Measurements from ENCODE around the gene FBN1.

The FBN1 gene

GRCh38 chr15:48493763-48494225 is 151.7 kb downstream of the FBN1 start:
- H3K27me3 Mint-ChIP-seq: no peaks in the 10 kb centered on the region
- no peaks in the 10 kb centered on the region for H3K4me1 Mint-ChIP-seq (ENCODE audit: low read depth)
- DNase-seq: no peak
- no peak overlapping the region for H3K4me3 Mint-ChIP-seq
- no peaks in the 10 kb centered on the region for H3K36me3 Mint-ChIP-seq (ENCODE audit: low read depth)
- H3K27ac Mint-ChIP-seq: no peak overlapping the region
- H3K9me3 Mint-ChIP-seq: no peaks in the 10 kb centered on the region

GRCh38 chr15:48493084-48493762 is 152.3 kb downstream of the FBN1 start:
- Mint-ChIP-seq H3K36me3 (ENCODE audit: low read depth) (no peaks in the 10 kb centered on the region), H3K27me3 (no peaks in the 10 kb centered on the region), H3K4me3 (no peak overlapping the region), H3K4me1 (ENCODE audit: low read depth) (no peaks in the 10 kb centered on the region), H3K27ac (no peak overlapping the region), H3K9me3 (no peaks in the 10 kb centered on the region)
- DNase-seq: no peak

GRCh38 chr15:48486228-48486627 is 159.3 kb downstream of the FBN1 start:
- H3K4me1 Mint-ChIP-seq (ENCODE audit: low read depth): no peaks in the 10 kb centered on the region
- no peaks in the 10 kb centered on the region for H3K27me3 Mint-ChIP-seq
- H3K36me3 Mint-ChIP-seq (ENCODE audit: low read depth): no peaks in the 10 kb centered on the region
- DNase-seq: no peak
- H3K27ac Mint-ChIP-seq: no peak overlapping the region
- no peaks in the 10 kb centered on the region for H3K9me3 Mint-ChIP-seq
- no peak overlapping the region for H3K4me3 Mint-ChIP-seq

- H3K36me3 Mint-ChIP-seq (ENCODE audit: low read depth): no peaks in the 10 kb centered on the region
- H3K27ac Mint-ChIP-seq: no peak overlapping the region
- no peaks in the 10 kb centered on the region for H3K9me3 Mint-ChIP-seq
- H3K4me1 Mint-ChIP-seq (ENCODE audit: low read depth): no peaks in the 10 kb centered on the region
- no peaks in the 10 kb centered on the region for H3K27me3 Mint-ChIP-seq
- no peak overlapping the region for H3K4me3 Mint-ChIP-seq
- DNase-seq: no peak
Observed at GRCh38 chr15:48481802-48482201, 163.7 kb downstream of the FBN1 start.

- no peaks in the 10 kb centered on the region for H3K27me3 Mint-ChIP-seq
- no peak for DNase-seq
- no peaks in the 10 kb centered on the region for H3K4me1 Mint-ChIP-seq (ENCODE audit: low read depth)
- no peaks in the 10 kb centered on the region for H3K9me3 Mint-ChIP-seq
- no peak overlapping the region for H3K27ac Mint-ChIP-seq
- H3K4me3 Mint-ChIP-seq: no peak overlapping the region
- H3K36me3 Mint-ChIP-seq (ENCODE audit: low read depth): no peaks in the 10 kb centered on the region
Observed at GRCh38 chr15:48479751-48480150, 165.8 kb downstream of the FBN1 start.

- Mint-ChIP-seq H3K27me3 (no peaks in the 10 kb centered on the region), H3K9me3 (no peaks in the 10 kb centered on the region), H3K36me3 (ENCODE audit: low read depth) (no peaks in the 10 kb centered on the region), H3K4me1 (ENCODE audit: low read depth) (no peaks in the 10 kb centered on the region), H3K27ac (no peak overlapping the region), H3K4me3 (no peak overlapping the region)
- no peak for DNase-seq
Observed at GRCh38 chr15:48478581-48478980, 166.9 kb downstream of the FBN1 start.

- no peak overlapping the region for H3K4me3 Mint-ChIP-seq
- H3K36me3 Mint-ChIP-seq (ENCODE audit: low read depth): no peaks in the 10 kb centered on the region
- no peak for DNase-seq
- H3K27me3 Mint-ChIP-seq: no peaks in the 10 kb centered on the region
- H3K27ac Mint-ChIP-seq: no peak overlapping the region
- no peaks in the 10 kb centered on the region for H3K4me1 Mint-ChIP-seq (ENCODE audit: low read depth)
- no peaks in the 10 kb centered on the region for H3K9me3 Mint-ChIP-seq
Observed at GRCh38 chr15:48477795-48478360, 167.6 kb downstream of the FBN1 start.

GRCh38 chr15:48475600-48476395 is 169.7 kb downstream of the FBN1 start:
- Mint-ChIP-seq H3K27me3 (no peaks in the 10 kb centered on the region), H3K27ac (no peak overlapping the region), H3K4me1 (ENCODE audit: low read depth) (no peaks in the 10 kb centered on the region), H3K4me3 (no peak overlapping the region), H3K36me3 (ENCODE audit: low read depth) (no peaks in the 10 kb centered on the region), H3K9me3 (no peaks in the 10 kb centered on the region)
- DNase-seq: no peak

- Mint-ChIP-seq H3K27me3 (no peaks in the 10 kb centered on the region), H3K36me3 (ENCODE audit: low read depth) (no peaks in the 10 kb centered on the region), H3K27ac (no peak overlapping the region), H3K9me3 (no peaks in the 10 kb centered on the region), H3K4me1 (ENCODE audit: low read depth) (no peaks in the 10 kb centered on the region), H3K4me3 (no peak overlapping the region)
- DNase-seq: no peak
Observed at GRCh38 chr15:48473667-48474066, 171.8 kb downstream of the FBN1 start.

- no peaks in the 10 kb centered on the region for H3K36me3 Mint-ChIP-seq (ENCODE audit: low read depth)
- no peak overlapping the region for H3K4me3 Mint-ChIP-seq
- no peaks in the 10 kb centered on the region for H3K27me3 Mint-ChIP-seq
- H3K4me1 Mint-ChIP-seq (ENCODE audit: low read depth): no peaks in the 10 kb centered on the region
- H3K9me3 Mint-ChIP-seq: no peaks in the 10 kb centered on the region
- no peak for DNase-seq
- H3K27ac Mint-ChIP-seq: no peak overlapping the region
Observed at GRCh38 chr15:48472756-48473155, 172.8 kb downstream of the FBN1 start.

GRCh38 chr15:48471073-48471472 is 174.4 kb downstream of the FBN1 start:
- no peaks in the 10 kb centered on the region for H3K9me3 Mint-ChIP-seq
- DNase-seq: no peak
- H3K4me1 Mint-ChIP-seq (ENCODE audit: low read depth): no peaks in the 10 kb centered on the region
- no peaks in the 10 kb centered on the region for H3K27me3 Mint-ChIP-seq
- no peak overlapping the region for H3K4me3 Mint-ChIP-seq
- H3K27ac Mint-ChIP-seq: no peak overlapping the region
- H3K36me3 Mint-ChIP-seq (ENCODE audit: low read depth): no peaks in the 10 kb centered on the region

GRCh38 chr15:48470096-48470495 is 175.4 kb downstream of the FBN1 start:
- Mint-ChIP-seq H3K36me3 (ENCODE audit: low read depth) (no peaks in the 10 kb centered on the region), H3K9me3 (no peaks in the 10 kb centered on the region), H3K4me1 (ENCODE audit: low read depth) (no peaks in the 10 kb centered on the region), H3K27ac (no peak overlapping the region), H3K27me3 (no peaks in the 10 kb centered on the region), H3K4me3 (no peak overlapping the region)
- no peak for DNase-seq

- H3K4me1 Mint-ChIP-seq (ENCODE audit: low read depth): no peaks in the 10 kb centered on the region
- H3K36me3 Mint-ChIP-seq (ENCODE audit: low read depth): no peaks in the 10 kb centered on the region
- H3K9me3 Mint-ChIP-seq: no peaks in the 10 kb centered on the region
- H3K27ac Mint-ChIP-seq: no peak overlapping the region
- no peak for DNase-seq
- no peaks in the 10 kb centered on the region for H3K27me3 Mint-ChIP-seq
- no peak overlapping the region for H3K4me3 Mint-ChIP-seq
Observed at GRCh38 chr15:48469681-48470080, 175.8 kb downstream of the FBN1 start.

GRCh38 chr15:48469271-48469670 is 176.2 kb downstream of the FBN1 start:
- Mint-ChIP-seq H3K4me1 (ENCODE audit: low read depth) (no peaks in the 10 kb centered on the region), H3K36me3 (ENCODE audit: low read depth) (no peaks in the 10 kb centered on the region), H3K4me3 (no peak overlapping the region), H3K9me3 (no peaks in the 10 kb centered on the region), H3K27me3 (no peaks in the 10 kb centered on the region), H3K27ac (no peak overlapping the region)
- DNase-seq: no peak

GRCh38 chr15:48467801-48468200 is 177.7 kb downstream of the FBN1 start:
- Mint-ChIP-seq H3K27ac (no peak overlapping the region), H3K9me3 (no peaks in the 10 kb centered on the region), H3K36me3 (ENCODE audit: low read depth) (no peaks in the 10 kb centered on the region), H3K4me3 (no peak overlapping the region), H3K4me1 (ENCODE audit: low read depth) (no peaks in the 10 kb centered on the region), H3K27me3 (no peaks in the 10 kb centered on the region)
- DNase-seq: no peak
